ENCODE results near the gene TM2D3.

- TF ChIP-seq CTCF (IDR thresholded peaks at IDR 0.05; ENCODE audit: borderline replicate concordance, extremely low read depth, low read length, poor library complexity, severe bottlenecking): no peak
- no peak for TF ChIP-seq EZH2 (IDR thresholded peaks at IDR 0.05; ENCODE audit: borderline replicate concordance, low read depth, low read length, severe bottlenecking)
Measured at GRCh38 chr15:101625980-101626379, 26.2 kb downstream of the TM2D3 start.

Measured in DND-41 (cell line).